HuH-7.5 (cell line): ENCODE data around the gene TMCO2.
A peak's percentile ranks its signal among the peaks of the same experiment; 100 is the strongest.

ENCODE experiments used
- DNase-seq: peaks from one replicate; pipeline ENCODE4 v3.0.0; 2011; ENCODE audit warnings: low spot score

The TMCO2 gene

GRCh38 chr1:40257688-40258444, 10.1 kb downstream of the TMCO2 start, which contains the start of gene ZMPSTE24:
ZMPSTE24 (plus strand) TSS chr1:40258236; CDS start chr1:40258272, 36 bp downstream.
- peak; percentile 55 for DNase-seq

- no peak for DNase-seq
Measured at GRCh38 chr1:40258445-40258769, 10.7 kb downstream of the TMCO2 start.

GRCh38 chr1:40264354-40264781, 16.6 kb downstream of the TMCO2 start:
- no peak for DNase-seq

- DNase-seq, result no peak
Measured at GRCh38 chr1:40265298-40265697, 17.6 kb downstream of the TMCO2 start.

- no peak for DNase-seq
Measured at GRCh38 chr1:40265919-40266318, 18.2 kb downstream of the TMCO2 start.

GRCh38 chr1:40266786-40267535, 19.2 kb downstream of the TMCO2 start:
- DNase-seq, result no peak

GRCh38 chr1:40267767-40268187, 20.0 kb downstream of the TMCO2 start:
- DNase-seq, result no peak

- no peak for DNase-seq
Measured at GRCh38 chr1:40268211-40268610, 20.5 kb downstream of the TMCO2 start.

GRCh38 chr1:40270152-40270834, 22.6 kb downstream of the TMCO2 start:
- DNase-seq, result no peak

GRCh38 chr1:40272653-40273213, 25.0 kb downstream of the TMCO2 start:
- no peak for DNase-seq

- no peak for DNase-seq
Measured at GRCh38 chr1:40273547-40274166, 25.9 kb downstream of the TMCO2 start.

GRCh38 chr1:40274331-40274730, 26.6 kb downstream of the TMCO2 start:
- DNase-seq, result no peak

GRCh38 chr1:40276122-40276521, 28.4 kb downstream of the TMCO2 start:
- DNase-seq, result no peak

- no peak for DNase-seq
Measured at GRCh38 chr1:40281853-40282252, 34.1 kb downstream of the TMCO2 start.

- DNase-seq, result no peak
Measured at GRCh38 chr1:40291293-40291692, 43.6 kb downstream of the TMCO2 start.

- DNase-seq, result no peak
Measured at GRCh38 chr1:40299366-40300248, 51.9 kb downstream of the TMCO2 start.

GRCh38 chr1:40300249-40300567, 52.5 kb downstream of the TMCO2 start:
- no peak for DNase-seq

GRCh38 chr1:40300651-40301050, 52.9 kb downstream of the TMCO2 start:
- DNase-seq, result no peak

GRCh38 chr1:40301066-40301465, 53.3 kb downstream of the TMCO2 start:
- DNase-seq, result no peak
